HTR-8/SVneo (cell line): ENCODE data around the gene AP1G2.

Experiments used
- DNase-seq: peaks from one replicate; pipeline ENCODE4 v3.0.0; 2011; ENCODE audit warnings: low spot score, mixed read lengths; ENCODE audit not compliant: insufficient read length
- FAIRE-seq: peaks from 2 replicates; lab custom pipeline; 2011; peaks lifted over from hg19 to GRCh38; lab: Jason Lieb, UNC

Gene AP1G2

GRCh38 chr14:23523229-23524016 lies 44.2 kb downstream of the AP1G2 start:
- DNase-seq (no peak), FAIRE-seq (no peak)

DNA sequence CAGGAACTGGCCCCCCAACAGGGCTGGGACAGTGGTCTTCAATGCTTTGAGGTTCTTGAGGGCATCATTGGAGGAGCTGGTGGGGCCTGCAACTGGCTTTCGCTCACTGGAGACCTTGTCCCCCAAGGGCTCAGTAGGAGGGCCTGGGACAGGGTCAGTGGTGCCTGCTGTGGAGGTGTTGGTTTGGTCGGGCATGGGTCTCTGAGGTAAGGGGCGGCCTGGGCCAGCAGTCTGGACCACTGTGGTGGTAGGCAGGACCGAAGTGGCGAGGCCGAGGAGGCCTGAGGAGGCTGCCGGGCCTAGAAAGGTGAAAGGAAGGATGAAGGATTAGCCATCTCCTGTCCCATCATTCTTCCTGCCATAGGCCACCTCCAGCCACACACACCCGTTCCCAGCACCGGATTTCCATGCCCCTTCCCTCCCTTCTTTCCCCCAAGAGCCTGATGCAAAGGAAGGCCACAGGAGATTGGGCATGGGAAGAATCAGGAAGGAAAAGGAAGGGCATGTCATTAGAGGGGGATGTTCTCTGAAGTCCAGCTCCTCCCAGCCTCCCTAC lies 44.9 kb downstream of the AP1G2 start:
- DNase-seq (no peak), FAIRE-seq (no peak)

- no peak for DNase-seq
- no peak for FAIRE-seq
These were observed 45.6 kb downstream of the AP1G2 start for GRCh38 chr14:23521785-23522640.

GRCh38 chr14:23520899-23521533 lies 46.6 kb downstream of the AP1G2 start:
- FAIRE-seq (no peak), DNase-seq (no peak)

GRCh38 chr14:23518709-23519108 lies 48.9 kb downstream of the AP1G2 start:
- DNase-seq (no peak), FAIRE-seq (no peak)

DNA sequence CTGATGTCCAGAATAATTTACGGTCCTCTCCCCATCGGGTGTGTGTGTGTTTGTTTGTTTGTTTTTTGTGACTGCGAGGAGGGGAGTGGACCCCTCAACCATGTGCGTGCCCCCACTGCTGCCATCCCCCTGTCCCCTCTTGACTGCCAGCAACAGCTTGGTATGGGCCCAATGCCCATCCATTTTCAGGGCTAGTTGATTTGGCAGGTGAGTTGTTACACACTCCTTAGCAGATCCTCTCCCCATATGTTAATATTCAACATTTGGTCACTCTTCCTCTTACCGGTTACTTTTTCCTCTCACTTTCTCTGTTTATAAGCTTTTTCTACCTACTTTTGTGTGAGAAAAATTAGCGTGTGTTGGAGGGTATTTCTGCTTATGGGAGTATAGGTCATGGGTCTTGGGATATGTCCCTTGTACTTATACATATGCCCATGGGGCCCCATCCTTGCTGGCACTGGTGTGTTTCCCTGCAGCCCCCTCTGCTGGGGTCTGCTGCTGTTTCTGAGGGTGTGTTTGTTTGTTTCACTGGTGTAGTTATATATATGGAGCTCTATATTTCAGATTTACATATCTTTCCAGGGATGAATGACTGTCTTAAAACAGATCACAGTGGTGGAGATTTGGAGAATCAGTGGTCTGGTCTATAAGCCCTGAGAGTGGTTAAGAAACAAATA lies 49.8 kb downstream of the AP1G2 start:
- DNase-seq, result no peak
- FAIRE-seq, result no peak

DNA sequence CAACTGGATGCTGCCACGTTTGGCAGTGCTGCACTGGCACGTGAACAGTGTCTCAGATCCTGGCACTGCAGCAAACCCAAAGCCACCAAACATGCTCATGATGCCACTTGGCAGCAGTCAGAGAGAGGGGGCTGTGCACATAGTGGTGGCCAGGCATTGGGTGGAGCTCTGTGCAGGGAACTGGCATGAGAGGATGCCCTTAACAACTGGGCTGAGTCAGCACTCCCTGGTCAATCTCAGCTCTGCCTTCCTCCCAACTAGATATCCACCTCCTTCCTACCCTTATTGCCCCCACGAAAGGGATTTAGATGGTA lies 53.0 kb downstream of the AP1G2 start:
- DNase-seq (no peak), FAIRE-seq (no peak)

GRCh38 chr14:23513818-23514643 lies 53.6 kb downstream of the AP1G2 start:
- FAIRE-seq, result no peak

DNA sequence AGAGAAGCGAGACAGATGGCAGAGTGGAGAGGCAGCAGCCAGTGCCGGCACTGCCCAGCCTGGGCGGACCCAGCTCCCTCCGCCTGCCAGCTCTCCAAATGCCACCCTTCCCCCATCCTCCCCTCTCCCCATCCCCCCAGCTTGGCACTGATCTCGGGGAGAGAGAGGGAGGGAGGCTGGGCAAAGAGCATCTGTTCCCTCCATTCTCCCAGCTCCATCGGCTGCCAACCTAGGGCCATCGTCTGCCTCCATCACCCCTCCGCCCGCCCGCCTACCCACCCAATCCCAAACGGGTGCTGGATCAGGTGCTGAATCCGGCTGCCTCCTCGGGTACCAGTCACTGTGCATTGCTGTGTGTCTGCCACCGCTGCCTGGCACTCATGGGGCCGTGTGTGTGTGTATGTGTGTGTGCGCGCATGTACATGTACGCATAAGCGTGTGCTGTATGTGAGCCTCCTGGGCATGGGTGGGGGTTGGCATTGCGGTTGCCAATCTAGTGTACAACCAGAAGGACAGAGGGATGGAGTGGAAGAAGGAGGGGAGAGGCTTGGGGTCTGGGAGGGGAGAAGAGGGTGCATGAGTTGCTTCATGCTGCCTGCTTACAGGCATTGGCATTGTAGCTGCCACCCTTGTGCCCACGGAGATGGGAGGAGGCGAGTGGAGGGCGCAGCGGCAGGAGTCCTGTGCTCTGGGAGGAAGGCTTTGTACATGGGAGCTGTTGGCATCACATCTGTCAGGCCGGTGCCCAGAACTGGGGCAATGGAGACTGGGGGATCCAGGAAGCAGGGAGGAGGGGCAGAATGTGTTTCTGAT lies 54.4 kb downstream of the AP1G2 start:
- DNase-seq (no peak), FAIRE-seq (no peak)

More at GRCh38 chr14:23513818-23514643, 53.6 kb downstream of the AP1G2 start:
- no peak for DNase-seq

- DNase-seq, result no peak
- no peak for FAIRE-seq
These were observed 55.4 kb downstream of the AP1G2 start for GRCh38 chr14:23512156-23512555.
